SH-SY5Y (cell line): ENCODE results near the gene RNF215.

Source experiments
- GATA2 ChIP-seq: IDR thresholded peaks from 2 replicates; pipeline ENCODE4 v1.6.1; 2011; ENCODE audit warnings: mild to moderate bottlenecking, low read depth, low read length
- GATA3 ChIP-seq: IDR thresholded peaks from 2 replicates; pipeline ENCODE4 v1.6.1; 2011; ENCODE audit warnings: low read depth, mild to moderate bottlenecking, low read length, moderate library complexity

Gene RNF215

GRCh38 chr22:30408388-30409102 lies 21.3 kb upstream of the RNF215 start:
- TF ChIP-seq GATA2, result no peak
- TF ChIP-seq GATA3, result no peak

GRCh38 chr22:30406400-30406799 lies 19.2 kb upstream of the RNF215 start:
- TF ChIP-seq GATA2 (no peak), GATA3 (no peak)

- TF ChIP-seq GATA3, result no peak
Observed at GRCh38 chr22:30405731-30406130, 18.5 kb upstream of the RNF215 start.

- TF ChIP-seq GATA3, result no peak
- TF ChIP-seq GATA2, result no peak
Observed at GRCh38 chr22:30404307-30404706, 17.1 kb upstream of the RNF215 start.

- TF ChIP-seq GATA3 (no peak), GATA2 (no peak)
Observed at GRCh38 chr22:30402028-30402765, 15.0 kb upstream of the RNF215 start.

- no peak for TF ChIP-seq GATA3
- TF ChIP-seq GATA2, result no peak
Observed at GRCh38 chr22:30400159-30400558, 12.9 kb upstream of the RNF215 start.

GRCh38 chr22:30399718-30400117 lies 12.5 kb upstream of the RNF215 start:
- TF ChIP-seq GATA3 (no peak), GATA2 (no peak)

- TF ChIP-seq GATA2 (no peak), GATA3 (no peak)
Observed at GRCh38 chr22:30398685-30399680, 11.8 kb upstream of the RNF215 start.

- TF ChIP-seq GATA3 (no peak), GATA2 (no peak)
Observed at GRCh38 chr22:30397656-30398635, 10.7 kb upstream of the RNF215 start.

- TF ChIP-seq GATA2, result no peak
- no peak for TF ChIP-seq GATA3
Observed at GRCh38 chr22:30396871-30397655, 9.9 kb upstream of the RNF215 start, which contains the start of gene SEC14L2. SEC14L2 (plus strand) TSS chr22:30397018; CDS start chr22:30397117, 99 bp downstream.

GRCh38 chr22:30393885-30394284 lies 6.7 kb upstream of the RNF215 start:
- TF ChIP-seq GATA3 (no peak), GATA2 (no peak)

GRCh38 chr22:30393322-30393680 lies 6.1 kb upstream of the RNF215 start:
- TF ChIP-seq GATA2 (no peak), GATA3 (no peak)
